Central memory CD8-positive, alpha-beta T cell (primary cell): Measurements from ENCODE around the gene ANKMY1.
"Not testable (repeated sequence)": the region's sequence is repeated elsewhere in the genome, so short reads cannot be mapped to it uniquely, and the experiment has no call there.

Experiments used
- ATAC-seq: fragments of 150-1000 bp; cut with Tn5 transposase; replicated peaks from 2 replicates; pipeline ENCODE4 v1.10.0; 2022; ENCODE audit warnings: mild to moderate bottlenecking, moderate FRiP score, moderate number of reproducible peaks; ENCODE audit not compliant: poor library complexity, severe bottlenecking; ENCODE audit errors: extremely low read depth
- DNase-seq, 2 donors: peaks; one replicate each; pipeline ENCODE4 v3.0.0; 2021; ENCODE audit warnings: low spot score in 2 of 2
- H3K27ac Mint-ChIP-seq: one replicate; pipeline ENCODE4 v1.8.0; 2022; ENCODE audit warnings: low read depth, mild to moderate bottlenecking, moderate library complexity, mixed read lengths
- H3K27me3 Mint-ChIP-seq: one replicate; pipeline ENCODE4 v1.8.0; 2022; ENCODE audit warnings: mixed read lengths
- H3K36me3 Mint-ChIP-seq: one replicate; pipeline ENCODE4 v1.8.0; 2022; ENCODE audit warnings: mild to moderate bottlenecking, moderate library complexity, mixed read lengths; ENCODE audit not compliant: insufficient read depth
- H3K4me1 Mint-ChIP-seq: one replicate; pipeline ENCODE4 v1.8.0; 2022; ENCODE audit warnings: mixed read lengths
- H3K4me3 Mint-ChIP-seq: one replicate; pipeline ENCODE4 v1.8.0; 2022; ENCODE audit warnings: mild to moderate bottlenecking, moderate library complexity, mixed read lengths
- H3K9me3 Mint-ChIP-seq: one replicate; pipeline ENCODE4 v1.8.0; 2022; ENCODE audit warnings: mixed read lengths

The ANKMY1 gene

GRCh38 chr2:240500561-240501423 lies 57.0 kb downstream of the ANKMY1 start:
- H3K9me3 Mint-ChIP-seq = no peaks in the 10 kb centered on the region
- no peaks in the 10 kb centered on the region for H3K27me3 Mint-ChIP-seq
- H3K27ac Mint-ChIP-seq = no peak overlapping the region
- H3K4me3 Mint-ChIP-seq = no peak overlapping the region
- peaks cover 8% of the 10 kb centered on the region for H3K36me3 Mint-ChIP-seq
- DNase-seq (peak; percentile 6 to 11), ATAC-seq (no peak)
- no peaks in the 10 kb centered on the region for H3K4me1 Mint-ChIP-seq

GRCh38 chr2:240499309-240500301 lies 58.2 kb downstream of the ANKMY1 start:
- H3K4me1 Mint-ChIP-seq = no peaks in the 10 kb centered on the region
- no peaks in the 10 kb centered on the region for H3K27me3 Mint-ChIP-seq
- ATAC-seq (no peak), DNase-seq (peak in 1 of 2 donors; percentile 11)
- H3K4me3 Mint-ChIP-seq = no peak overlapping the region
- H3K9me3 Mint-ChIP-seq = no peaks in the 10 kb centered on the region
- peaks cover 8% of the 10 kb centered on the region for H3K36me3 Mint-ChIP-seq
- H3K27ac Mint-ChIP-seq = no peak overlapping the region

- H3K4me3 Mint-ChIP-seq = no peak overlapping the region
- no peaks in the 10 kb centered on the region for H3K4me1 Mint-ChIP-seq
- H3K27me3 Mint-ChIP-seq = no peaks in the 10 kb centered on the region
- H3K27ac Mint-ChIP-seq = no peak overlapping the region
- no peak for DNase-seq
- no peaks in the 10 kb centered on the region for H3K9me3 Mint-ChIP-seq
- no peak for ATAC-seq
- H3K36me3 Mint-ChIP-seq = peaks cover 8% of the 10 kb centered on the region
These were observed 58.9 kb downstream of the ANKMY1 start for GRCh38 chr2:240498958-240499260.

- no peaks in the 10 kb centered on the region for H3K4me1 Mint-ChIP-seq
- no peak for DNase-seq
- H3K27me3 Mint-ChIP-seq = no peaks in the 10 kb centered on the region
- no peak for ATAC-seq
- H3K4me3 Mint-ChIP-seq = no peak overlapping the region
- no peak overlapping the region for H3K27ac Mint-ChIP-seq
- H3K9me3 Mint-ChIP-seq = no peaks in the 10 kb centered on the region
- peaks cover 8% of the 10 kb centered on the region for H3K36me3 Mint-ChIP-seq
These were observed 59.4 kb downstream of the ANKMY1 start for GRCh38 chr2:240498171-240498957.

GRCh38 chr2:240497082-240497481 lies 60.7 kb downstream of the ANKMY1 start:
- H3K36me3 Mint-ChIP-seq, ATAC-seq, H3K9me3 Mint-ChIP-seq, H3K27ac Mint-ChIP-seq, H3K4me1 Mint-ChIP-seq, DNase-seq, H3K27me3 Mint-ChIP-seq, H3K4me3 Mint-ChIP-seq: not testable (repeated sequence)

- not testable (repeated sequence) for H3K27me3 Mint-ChIP-seq, H3K27ac Mint-ChIP-seq, H3K4me1 Mint-ChIP-seq, ATAC-seq, H3K36me3 Mint-ChIP-seq, DNase-seq, H3K4me3 Mint-ChIP-seq
- peaks cover 13% of the 10 kb centered on the region for H3K9me3 Mint-ChIP-seq
These were observed 62.8 kb downstream of the ANKMY1 start for GRCh38 chr2:240494942-240495341.

- no peak for ATAC-seq
These were observed 63.5 kb downstream of the ANKMY1 start for GRCh38 chr2:240494194-240494793.

GRCh38 chr2:240491483-240491882 lies 66.3 kb downstream of the ANKMY1 start:
- Mint-ChIP-seq H3K4me1 (no peaks in the 10 kb centered on the region), H3K27ac (no peak overlapping the region), H3K9me3 (peaks cover 27% of the 10 kb centered on the region), H3K27me3 (no peaks in the 10 kb centered on the region), H3K36me3 (no peaks in the 10 kb centered on the region), H3K4me3 (no peak overlapping the region)
- ATAC-seq = no peak
- no peak for DNase-seq

More at GRCh38 chr2:240494194-240494793, 63.5 kb downstream of the ANKMY1 start:
- Mint-ChIP-seq H3K9me3 (peaks cover 14% of the 10 kb centered on the region), H3K4me3 (no peak overlapping the region), H3K4me1 (no peaks in the 10 kb centered on the region), H3K36me3 (peaks cover 5% of the 10 kb centered on the region), H3K27ac (no peak overlapping the region), H3K27me3 (no peaks in the 10 kb centered on the region)
- peak in 1 of 2 donors; percentile 11 for DNase-seq

GRCh38 chr2:240482141-240482540 lies 75.6 kb downstream of the ANKMY1 start:
- DNase-seq = peak in 1 of 2 donors; percentile 8

GRCh38 chr2:240481720-240482119 lies 76.1 kb downstream of the ANKMY1 start:
- H3K27me3 Mint-ChIP-seq = no peaks in the 10 kb centered on the region
- peaks cover 3% of the 10 kb centered on the region for H3K36me3 Mint-ChIP-seq
- H3K27ac Mint-ChIP-seq = no peak overlapping the region
- H3K4me1 Mint-ChIP-seq = no peaks in the 10 kb centered on the region
- no peak overlapping the region for H3K4me3 Mint-ChIP-seq
- H3K9me3 Mint-ChIP-seq = peaks cover under 1% of the 10 kb centered on the region
- DNase-seq = peak in 1 of 2 donors; percentile 6
- no peak for ATAC-seq

More at GRCh38 chr2:240482141-240482540, 75.6 kb downstream of the ANKMY1 start:
- Mint-ChIP-seq H3K9me3 (peaks cover 4% of the 10 kb centered on the region), H3K36me3 (peaks cover 3% of the 10 kb centered on the region), H3K27me3 (no peaks in the 10 kb centered on the region), H3K4me3 (no peak overlapping the region), H3K27ac (no peak overlapping the region), H3K4me1 (no peaks in the 10 kb centered on the region)
- ATAC-seq = no peak

- Mint-ChIP-seq H3K27me3 (no peaks in the 10 kb centered on the region), H3K4me3 (no peak overlapping the region), H3K9me3 (peaks cover 6% of the 10 kb centered on the region), H3K4me1 (no peaks in the 10 kb centered on the region), H3K36me3 (peaks cover 3% of the 10 kb centered on the region), H3K27ac (no peak overlapping the region)
- peak in 1 of 2 donors; percentile 13 for DNase-seq
- ATAC-seq = no peak
These were observed 76.8 kb downstream of the ANKMY1 start for GRCh38 chr2:240480834-240481623.
